Loucy (cell line): Measurements from ENCODE around the gene FAM83F.

Source experiments
- H2AFZ ChIP-seq: fragments of 200-600 bp; sonication (generic); 2 replicates; pipeline ENCODE4 v1.6.0; 2016; ENCODE audit warnings: antibody characterized with exemption, mild to moderate bottlenecking, low read length, moderate library complexity
- H3F3A ChIP-seq: fragments of 200-600 bp; 2 replicates; pipeline ENCODE4 v1.6.0; 2016; ENCODE audit warnings: antibody characterized with exemption, low read depth, mild to moderate bottlenecking
- H3K27me3 ChIP-seq: fragments of 200-600 bp; sonication (generic); 2 replicates; pipeline ENCODE4 v1.6.1; 2014; ENCODE audit warnings: low read length, mild to moderate bottlenecking; ENCODE audit not compliant: insufficient read depth, poor library complexity, severe bottlenecking
- H3K36me3 ChIP-seq: fragments of 200-600 bp; sonication (generic); 2 replicates; pipeline ENCODE4 v1.6.1; 2016; ENCODE audit warnings: low read length; ENCODE audit not compliant: insufficient read depth
- H3K4me1 ChIP-seq: fragments of 200-600 bp; sonication (generic); 2 replicates; pipeline ENCODE4 v1.5.1; 2014; ENCODE audit warnings: low read length, mild to moderate bottlenecking; ENCODE audit not compliant: insufficient read depth, poor library complexity, severe bottlenecking
- H3K4me2 ChIP-seq: fragments of 200-600 bp; sonication (generic); 2 replicates; pipeline ENCODE4 v1.6.0; 2014; ENCODE audit warnings: antibody characterized with exemption, low read length, low read depth, mild to moderate bottlenecking; ENCODE audit not compliant: poor library complexity, severe bottlenecking
- H3K4me3 ChIP-seq: fragments of 200-600 bp; sonication (generic); 2 replicates; pipeline ENCODE4 v1.5.1; 2014; ENCODE audit warnings: low read length, mild to moderate bottlenecking, mixed read lengths; ENCODE audit not compliant: poor library complexity, severe bottlenecking
- H3K79me2 ChIP-seq: fragments of 200-600 bp; sonication (generic); 2 replicates; pipeline ENCODE4 v1.6.1; 2014; ENCODE audit warnings: low read length; ENCODE audit not compliant: insufficient read depth
- H3K9ac ChIP-seq: fragments of 200-600 bp; sonication (generic); 2 replicates; pipeline ENCODE4 v1.6.0; 2014; ENCODE audit warnings: mild to moderate bottlenecking, low read depth, low read length, moderate library complexity; ENCODE audit not compliant: poor library complexity, severe bottlenecking
- H3K9me2 ChIP-seq: fragments of 200-600 bp; sonication (generic); replicated peaks from 2 replicates; pipeline ENCODE4 v1.6.1; 2016; ENCODE audit warnings: low read depth, low read length, mixed read lengths
- H3K9me3 ChIP-seq: fragments of 200-600 bp; sonication (generic); 2 replicates; pipeline ENCODE4 v1.6.1; 2014; ENCODE audit warnings: mild to moderate bottlenecking, antibody characterized with exemption, low read length, low read depth; ENCODE audit not compliant: insufficient read depth
- H4K20me1 ChIP-seq: fragments of 200-600 bp; sonication (generic); 2 replicates; pipeline ENCODE4 v1.6.0; 2014; ENCODE audit warnings: antibody characterized with exemption, low read length, mild to moderate bottlenecking; ENCODE audit not compliant: insufficient read depth, poor library complexity, severe bottlenecking
- EZH2phosphoT487 ChIP-seq: fragments of 200-600 bp; IDR thresholded peaks from 2 replicates; pipeline ENCODE4 v1.6.1; 2018; ENCODE audit warnings: antibody characterized with exemption, mild to moderate bottlenecking, moderate library complexity, borderline replicate concordance
- TF ChIP-seq, protein P1 (sequence below): fragments of 200-600 bp; sonication (generic); conservative IDR thresholded peaks from 2 replicates; pipeline ENCODE4 v1.5.1; 2014; ENCODE audit warnings: mild to moderate bottlenecking, antibody characterized with exemption, low read length

Gene FAM83F

DNA sequence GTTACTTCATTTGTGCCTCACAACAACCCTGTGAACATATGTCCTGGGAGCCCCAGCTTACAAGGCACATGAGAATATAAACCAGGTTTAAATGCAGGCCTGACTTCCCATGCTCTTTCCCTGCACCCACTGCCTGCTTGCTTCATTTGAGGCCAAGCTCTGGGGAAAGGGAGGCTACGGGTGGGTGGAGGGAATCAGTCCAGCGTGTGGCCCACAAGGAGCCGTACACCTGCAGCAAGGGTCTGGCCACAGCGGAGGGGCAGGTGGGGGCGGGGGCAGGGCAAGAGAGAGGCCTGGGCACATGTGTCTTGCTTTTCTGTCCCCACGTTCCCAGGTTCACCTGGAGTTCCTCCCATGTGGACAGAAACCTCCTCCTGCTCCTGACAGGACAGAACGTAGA lies 26.2 kb downstream of the FAM83F start:
- H3K9me3 ChIP-seq = no peaks in the 10 kb centered on the region
- TF ChIP-seq, protein P1, sequence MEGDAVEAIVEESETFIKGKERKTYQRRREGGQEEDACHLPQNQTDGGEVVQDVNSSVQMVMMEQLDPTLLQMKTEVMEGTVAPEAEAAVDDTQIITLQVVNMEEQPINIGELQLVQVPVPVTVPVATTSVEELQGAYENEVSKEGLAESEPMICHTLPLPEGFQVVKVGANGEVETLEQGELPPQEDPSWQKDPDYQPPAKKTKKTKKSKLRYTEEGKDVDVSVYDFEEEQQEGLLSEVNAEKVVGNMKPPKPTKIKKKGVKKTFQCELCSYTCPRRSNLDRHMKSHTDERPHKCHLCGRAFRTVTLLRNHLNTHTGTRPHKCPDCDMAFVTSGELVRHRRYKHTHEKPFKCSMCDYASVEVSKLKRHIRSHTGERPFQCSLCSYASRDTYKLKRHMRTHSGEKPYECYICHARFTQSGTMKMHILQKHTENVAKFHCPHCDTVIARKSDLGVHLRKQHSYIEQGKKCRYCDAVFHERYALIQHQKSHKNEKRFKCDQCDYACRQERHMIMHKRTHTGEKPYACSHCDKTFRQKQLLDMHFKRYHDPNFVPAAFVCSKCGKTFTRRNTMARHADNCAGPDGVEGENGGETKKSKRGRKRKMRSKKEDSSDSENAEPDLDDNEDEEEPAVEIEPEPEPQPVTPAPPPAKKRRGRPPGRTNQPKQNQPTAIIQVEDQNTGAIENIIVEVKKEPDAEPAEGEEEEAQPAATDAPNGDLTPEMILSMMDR = no peak
- H3K4me3 ChIP-seq = no peak overlapping the region
- H3K9ac ChIP-seq = no peak overlapping the region
- H3K9me2 ChIP-seq = no peaks in the 10 kb centered on the region
- H3F3A ChIP-seq = no peaks in the 10 kb centered on the region
- H3K4me2 ChIP-seq = no peak overlapping the region
- H3K27me3 ChIP-seq = no peaks in the 10 kb centered on the region
- H3K36me3 ChIP-seq = no peaks in the 10 kb centered on the region
- H4K20me1 ChIP-seq = no peaks in the 10 kb centered on the region
- H3K79me2 ChIP-seq = no peaks in the 10 kb centered on the region
- peaks cover 13% of the 10 kb centered on the region for H3K4me1 ChIP-seq
- H2AFZ ChIP-seq = no peak overlapping the region

DNA sequence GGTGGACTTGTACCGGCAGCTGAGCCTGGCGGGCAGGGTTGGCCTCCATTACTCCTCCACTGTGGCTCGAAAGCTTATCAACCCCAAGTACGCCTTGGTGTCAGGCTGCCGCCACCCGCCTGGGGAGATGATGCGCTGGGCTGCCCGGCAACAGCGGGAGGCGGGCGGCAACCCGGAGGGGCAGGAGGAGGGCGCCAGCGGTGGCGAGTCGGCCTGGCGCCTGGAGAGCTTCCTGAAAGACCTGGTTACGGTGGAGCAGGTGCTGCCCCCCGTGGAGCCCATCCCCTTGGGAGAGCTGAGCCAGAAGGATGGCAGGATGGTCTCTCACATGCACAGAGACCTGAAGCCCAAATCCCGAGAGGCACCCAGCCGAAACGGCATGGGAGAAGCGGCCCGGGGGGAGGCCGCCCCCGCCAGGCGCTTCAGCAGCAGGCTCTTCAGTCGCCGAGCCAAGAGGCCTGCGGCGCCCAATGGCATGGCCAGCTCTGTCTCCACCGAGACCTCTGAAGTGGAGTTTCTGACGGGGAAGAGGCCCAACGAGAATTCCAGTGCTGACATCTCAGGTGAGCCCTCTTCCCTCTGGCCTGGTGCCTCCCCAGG lies 26.7 kb downstream of the FAM83F start:
- Histone ChIP-seq H3K4me1 (peaks cover 13% of the 10 kb centered on the region), H3K4me2 (no peak overlapping the region), H3K4me3 (no peak overlapping the region), H3K27me3 (no peaks in the 10 kb centered on the region), H3K9me3 (no peaks in the 10 kb centered on the region), H3K79me2 (no peaks in the 10 kb centered on the region), H3K36me3 (no peaks in the 10 kb centered on the region), H3F3A (no peaks in the 10 kb centered on the region), H2AFZ (no peak overlapping the region), H3K9ac (no peak overlapping the region), H4K20me1 (no peaks in the 10 kb centered on the region), H3K9me2 (no peaks in the 10 kb centered on the region)
- no peak for TF ChIP-seq EZH2phosphoT487
- TF ChIP-seq, protein P1 = no peak

DNA sequence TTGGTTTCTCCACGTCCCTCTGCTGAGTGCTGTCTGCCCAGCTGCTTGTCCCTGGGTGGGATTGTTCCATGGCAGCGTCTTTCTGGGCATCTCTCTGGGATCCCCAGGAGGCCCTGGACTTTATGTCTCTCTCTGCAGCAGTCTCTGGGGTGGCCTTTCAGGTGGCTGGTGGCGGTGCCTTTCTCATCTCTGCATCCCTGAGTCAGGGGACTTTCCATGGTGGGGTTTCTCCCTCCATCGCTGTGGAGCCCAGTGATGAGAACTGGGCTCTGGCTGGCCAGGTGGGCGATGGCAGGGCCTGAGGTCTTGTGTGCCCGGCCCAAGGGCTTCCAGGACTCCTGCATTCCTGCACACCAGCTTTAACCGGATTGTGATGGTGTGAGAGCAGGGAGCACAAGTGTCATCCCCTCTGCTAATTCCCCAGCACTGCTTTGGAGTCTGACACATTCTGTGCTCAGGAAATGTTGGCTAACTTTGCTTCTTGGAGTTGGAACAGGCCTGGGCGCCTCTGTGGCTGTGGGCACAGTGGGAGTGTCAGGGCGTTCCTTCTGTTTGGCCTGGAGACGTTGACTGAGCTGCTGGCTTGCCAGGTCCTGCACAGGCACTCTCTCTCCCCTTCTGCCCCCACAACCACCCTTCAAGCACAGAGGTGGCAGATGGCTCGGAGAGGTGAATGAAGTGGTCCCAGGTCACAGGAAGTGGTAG lies 27.9 kb downstream of the FAM83F start:
- H3K4me2 ChIP-seq = no peak overlapping the region
- H3K4me3 ChIP-seq = no peak overlapping the region
- peaks cover 9% of the 10 kb centered on the region for H3K4me1 ChIP-seq

More for the DNA sequence above, 27.9 kb downstream of the FAM83F start:
- no peaks in the 10 kb centered on the region for H3K36me3 ChIP-seq
- no peaks in the 10 kb centered on the region for H3F3A ChIP-seq
- no peak overlapping the region for H3K9ac ChIP-seq
- no peaks in the 10 kb centered on the region for H3K9me3 ChIP-seq
- H3K27me3 ChIP-seq = no peaks in the 10 kb centered on the region
- no peaks in the 10 kb centered on the region for H3K9me2 ChIP-seq
- H2AFZ ChIP-seq = no peak overlapping the region
- H4K20me1 ChIP-seq = no peaks in the 10 kb centered on the region
- TF ChIP-seq EZH2phosphoT487 = no peak
- TF ChIP-seq, protein P1 = no peak
- H3K79me2 ChIP-seq = no peaks in the 10 kb centered on the region
